Measurements from ENCODE around the gene MSANTD7.
"Not testable (repeated sequence)": the region's sequence is repeated elsewhere in the genome, so short reads cannot be mapped to it uniquely, and the experiment has no call there.

The MSANTD7 gene

DNA sequence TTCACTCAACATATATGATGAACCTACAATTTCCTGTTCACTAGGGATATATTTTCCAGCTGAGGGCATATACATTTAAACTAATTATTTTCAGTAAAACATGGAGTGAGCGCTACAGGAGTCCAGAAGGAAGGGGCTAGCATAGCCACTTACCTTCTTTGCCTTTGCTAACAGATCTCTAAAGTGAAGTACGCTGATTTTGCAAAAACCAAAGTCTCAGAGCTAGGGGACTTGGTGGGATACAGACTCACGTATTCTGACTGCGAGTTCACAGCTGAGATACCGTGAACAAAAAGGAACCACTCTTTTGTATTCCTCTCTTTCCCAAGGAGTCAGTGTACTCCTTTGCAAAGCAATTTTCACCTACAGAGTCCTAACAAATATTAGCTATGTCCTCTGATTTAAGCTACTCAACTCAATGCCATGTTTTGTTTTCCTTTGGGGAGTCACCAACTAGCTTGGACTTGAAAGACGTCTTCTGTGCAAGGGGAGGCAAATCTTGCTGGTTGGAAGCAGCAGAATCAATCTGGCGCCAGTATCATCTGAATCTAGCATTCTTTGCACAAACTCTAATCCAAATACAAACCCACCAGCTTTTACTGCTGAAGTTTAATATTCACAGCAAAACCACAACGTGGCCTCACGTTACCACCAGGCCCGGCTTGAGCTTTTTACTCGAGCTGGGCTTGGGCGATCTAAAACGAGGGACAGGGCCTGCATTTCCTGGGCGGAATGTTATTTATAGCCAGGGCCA lies 926 bp upstream of the MSANTD7 start:
- DNase-seq (ENCODE audit: low read depth) = no peak

DNA sequence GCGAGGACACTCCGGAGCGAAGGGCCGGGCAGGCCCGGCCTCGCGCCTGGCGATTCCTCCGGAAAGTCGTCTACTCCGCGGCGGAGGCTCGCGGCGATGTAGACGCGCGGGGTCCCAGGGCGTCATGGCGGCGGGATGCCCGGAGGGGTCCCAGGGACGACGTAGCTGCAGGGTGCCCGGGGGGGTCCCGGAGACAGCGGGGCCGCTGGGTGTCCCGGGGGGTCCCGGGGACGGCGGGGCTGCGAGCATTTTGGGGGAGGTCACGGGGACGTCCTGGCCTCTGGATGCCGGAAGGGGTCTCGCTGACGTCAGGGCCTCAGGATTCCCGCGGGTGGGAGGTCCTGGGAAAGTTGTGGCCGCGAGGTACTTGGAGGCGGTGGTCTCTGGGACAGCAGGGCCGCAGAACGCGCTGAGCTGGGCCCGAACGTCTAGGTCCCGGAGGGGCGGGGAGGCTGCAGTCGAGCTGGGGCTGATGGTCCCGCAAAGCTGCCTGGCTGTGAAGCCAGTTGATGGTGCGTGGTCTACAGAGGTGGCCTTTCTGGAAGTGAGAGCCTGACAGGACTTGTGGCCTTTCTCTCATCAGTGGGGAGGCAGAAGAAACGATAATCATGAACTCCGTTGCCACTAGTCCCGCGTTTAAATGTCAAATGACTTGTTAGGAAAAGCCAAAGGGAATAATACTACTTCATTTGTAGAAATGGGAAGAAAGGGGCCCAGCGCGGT lies 637 bp downstream of the MSANTD7 start:
- peak; percentile 4 for DNase-seq (ENCODE audit: low read depth)

GRCh38 chr10:14839305-14839695 lies 1.2 kb downstream of the MSANTD7 start:
- no peak for DNase-seq (ENCODE audit: low read depth)

- no peak for DNase-seq (ENCODE audit: low read depth)
Measured at GRCh38 chr10:14840178-14840577, 2.1 kb downstream of the MSANTD7 start.

GRCh38 chr10:14843327-14843988 lies 5.4 kb downstream of the MSANTD7 start:
- DNase-seq (ENCODE audit: low read depth) = no peak

DNA sequence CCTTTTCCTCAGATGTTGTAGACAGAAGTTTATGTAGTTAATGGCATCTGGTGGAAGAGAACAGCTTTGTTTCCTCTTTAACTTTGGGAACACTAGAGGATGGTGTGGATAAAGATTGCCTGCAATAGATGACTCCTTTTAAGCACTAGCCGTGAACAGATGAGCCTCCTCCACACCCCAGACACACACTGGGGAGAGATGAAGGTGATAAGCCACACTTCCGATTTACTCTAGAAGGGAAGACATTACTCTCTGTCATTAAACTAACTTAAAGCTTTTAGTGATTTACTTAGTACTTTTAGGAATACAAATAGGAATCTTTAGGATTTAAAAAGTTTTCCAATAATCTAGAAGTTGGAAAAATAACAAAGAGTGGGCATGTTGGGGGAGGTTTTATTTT lies 6.8 kb downstream of the MSANTD7 start:
- DNase-seq (ENCODE audit: low read depth) = no peak

DNA sequence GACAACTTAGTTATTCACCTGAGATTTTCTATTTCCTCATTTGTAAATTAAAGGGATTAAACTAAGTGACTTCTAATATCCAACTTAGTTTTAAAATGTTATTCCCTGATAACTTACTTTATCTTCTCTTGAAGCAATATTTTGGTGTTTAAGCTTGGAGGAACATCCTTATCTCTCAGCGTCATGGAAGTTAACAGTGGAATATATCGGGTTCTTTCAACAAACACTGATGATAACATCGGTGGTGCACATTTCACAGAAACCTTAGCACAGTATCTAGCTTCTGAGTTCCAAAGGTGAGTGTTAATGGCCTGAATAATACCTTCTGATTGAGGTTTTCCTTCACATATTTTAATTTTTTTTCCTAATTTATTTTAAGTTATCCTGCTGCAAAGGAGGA lies 14.1 kb downstream of the MSANTD7 start:
- no peak for DNase-seq (ENCODE audit: low read depth)

GRCh38 chr10:14855453-14855852 lies 17.3 kb downstream of the MSANTD7 start:
- DNase-seq (ENCODE audit: low read depth) = no peak

- DNase-seq (ENCODE audit: low read depth) = no peak
Measured at GRCh38 chr10:14858338-14858960, 20.3 kb downstream of the MSANTD7 start.

- no peak for DNase-seq (ENCODE audit: low read depth)
Measured at GRCh38 chr10:14859043-14859442, 20.9 kb downstream of the MSANTD7 start.

DNA sequence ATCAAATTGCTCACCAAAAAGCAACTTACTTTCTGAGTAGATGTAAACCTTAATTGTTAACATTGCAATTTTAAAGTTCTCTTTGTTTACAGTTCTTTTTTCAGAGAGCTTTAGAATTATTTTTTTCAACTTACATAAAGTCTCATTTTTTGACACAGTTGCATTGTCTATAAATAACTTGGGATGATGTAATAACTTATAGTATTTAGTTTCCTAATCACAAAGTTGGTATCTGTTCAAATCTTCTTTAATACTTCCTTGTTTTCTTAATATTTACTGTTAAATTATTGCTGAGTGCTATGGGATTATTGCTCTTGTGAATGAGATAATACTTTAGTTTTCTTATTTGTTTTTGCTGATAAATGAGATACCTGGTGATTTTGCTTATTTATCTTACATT lies 21.7 kb downstream of the MSANTD7 start:
- no peak for DNase-seq (ENCODE audit: low read depth)

DNA sequence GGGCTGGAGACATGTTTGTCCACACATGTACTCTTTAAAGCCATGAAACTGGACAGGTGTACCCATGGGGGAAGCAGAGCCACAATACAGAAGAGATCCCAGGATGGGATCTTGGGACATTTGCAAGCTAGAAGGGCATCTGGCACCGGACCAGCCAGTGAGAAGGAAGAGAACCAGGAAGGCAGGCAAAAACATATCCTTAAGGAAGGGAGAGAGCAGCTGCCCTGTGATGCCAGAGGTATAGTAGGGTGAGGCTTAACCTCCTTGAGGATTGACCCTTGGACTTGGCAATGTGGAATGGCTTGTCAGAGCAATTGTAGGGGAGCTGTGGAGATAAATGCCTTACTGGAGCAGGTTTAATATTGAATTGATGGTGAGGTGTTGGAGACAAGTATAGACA lies 22.7 kb downstream of the MSANTD7 start:
- DNase-seq (ENCODE audit: low read depth) = no peak

GRCh38 chr10:14864466-14864865 lies 26.4 kb downstream of the MSANTD7 start:
- not testable (repeated sequence) for DNase-seq (ENCODE audit: low read depth)

- DNase-seq (ENCODE audit: low read depth) = not testable (repeated sequence)
Measured at GRCh38 chr10:14864871-14865270, 26.8 kb downstream of the MSANTD7 start.

- no peak for DNase-seq (ENCODE audit: low read depth)
Measured at GRCh38 chr10:14873090-14873760, 35.1 kb downstream of the MSANTD7 start.

DNA sequence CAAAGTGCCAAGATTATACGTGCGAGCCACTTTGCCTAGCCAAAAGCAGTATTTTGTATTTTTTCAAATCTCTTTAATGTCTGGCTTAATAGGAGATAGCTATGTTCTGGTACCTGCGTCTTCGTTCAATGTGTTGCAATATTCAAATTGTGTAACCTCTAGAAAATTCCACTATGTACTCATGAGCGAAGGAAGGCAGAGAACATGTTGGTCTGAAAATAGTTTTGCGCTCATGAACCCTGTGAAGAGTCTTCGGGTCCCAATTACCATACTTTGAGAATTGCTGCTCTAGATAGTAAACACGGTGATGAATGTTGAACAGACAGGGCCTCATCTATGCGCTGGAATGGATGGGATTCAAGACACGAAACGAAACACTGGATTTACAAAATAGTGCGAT lies 37.8 kb downstream of the MSANTD7 start:
- no peak for DNase-seq (ENCODE audit: low read depth)

DNA sequence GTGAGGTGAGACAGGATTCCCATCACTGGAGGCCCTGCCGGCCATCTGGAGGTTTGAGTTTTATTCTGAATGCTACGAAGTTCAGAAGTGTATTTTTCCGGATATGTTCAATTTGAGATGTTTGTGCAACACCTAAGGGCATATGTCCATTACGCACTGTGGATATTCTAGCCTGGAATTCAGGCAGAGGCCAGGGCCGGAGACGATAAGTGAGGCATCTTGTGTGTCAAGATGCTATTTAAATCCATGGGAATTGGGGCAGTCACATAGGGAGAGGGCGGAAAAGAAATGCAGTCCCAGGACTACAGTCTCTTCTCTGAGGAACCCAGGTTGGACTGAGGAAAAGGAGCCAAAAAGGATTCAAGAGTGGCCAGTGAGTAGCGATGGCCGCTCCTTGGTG lies 38.7 kb downstream of the MSANTD7 start:
- DNase-seq (ENCODE audit: low read depth) = no peak

DNA sequence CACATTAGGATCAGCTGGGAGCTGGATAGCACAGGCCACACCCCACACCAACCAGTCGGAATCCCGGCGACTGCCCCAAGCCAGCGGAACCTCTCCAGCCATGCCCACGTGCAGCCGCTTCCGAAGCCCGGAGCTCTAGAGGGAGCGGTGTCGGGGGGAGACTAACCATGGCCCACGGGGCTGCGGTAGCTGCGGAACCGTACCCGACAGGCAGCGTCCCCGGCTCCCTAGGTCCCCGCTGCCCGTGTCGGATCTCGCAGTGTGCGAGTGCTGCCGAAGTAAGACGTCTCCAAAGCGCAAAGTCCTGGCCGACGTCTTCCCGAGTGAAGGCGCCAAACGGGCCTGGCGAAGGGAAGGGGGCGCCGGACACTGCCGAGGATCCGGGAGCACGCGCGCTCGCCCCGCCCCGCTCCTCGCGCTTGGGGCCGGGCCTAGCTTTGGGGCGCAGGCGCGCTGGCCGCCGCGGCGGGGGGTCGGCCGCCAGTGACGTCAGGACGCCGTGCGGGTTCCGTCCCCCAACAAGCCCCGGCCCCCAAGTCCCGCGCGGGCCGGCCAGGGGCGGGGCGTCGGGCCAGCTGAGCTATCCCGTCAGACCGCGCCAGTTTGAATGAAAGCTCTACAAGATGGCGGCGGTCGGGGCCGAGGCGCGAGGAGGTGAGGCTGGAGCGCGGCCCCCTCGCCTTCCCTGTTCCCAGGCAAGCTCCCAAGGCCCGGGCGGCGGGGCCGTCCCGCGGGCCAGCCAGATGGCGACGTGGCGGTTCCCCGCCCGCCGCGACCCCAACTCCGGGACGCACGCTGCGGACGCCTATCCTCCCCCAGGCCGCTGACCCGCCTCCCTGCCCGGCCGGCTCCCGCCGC lies 40.4 kb downstream of the MSANTD7 start, which contains the start of gene SUV39H2:
SUV39H2 (plus strand) TSS at position 601 of the 858 bp plus-strand sequence; CDS start at position 624, 23 bp downstream.
- peak; percentile 88 for DNase-seq (ENCODE audit: low read depth)

DNA sequence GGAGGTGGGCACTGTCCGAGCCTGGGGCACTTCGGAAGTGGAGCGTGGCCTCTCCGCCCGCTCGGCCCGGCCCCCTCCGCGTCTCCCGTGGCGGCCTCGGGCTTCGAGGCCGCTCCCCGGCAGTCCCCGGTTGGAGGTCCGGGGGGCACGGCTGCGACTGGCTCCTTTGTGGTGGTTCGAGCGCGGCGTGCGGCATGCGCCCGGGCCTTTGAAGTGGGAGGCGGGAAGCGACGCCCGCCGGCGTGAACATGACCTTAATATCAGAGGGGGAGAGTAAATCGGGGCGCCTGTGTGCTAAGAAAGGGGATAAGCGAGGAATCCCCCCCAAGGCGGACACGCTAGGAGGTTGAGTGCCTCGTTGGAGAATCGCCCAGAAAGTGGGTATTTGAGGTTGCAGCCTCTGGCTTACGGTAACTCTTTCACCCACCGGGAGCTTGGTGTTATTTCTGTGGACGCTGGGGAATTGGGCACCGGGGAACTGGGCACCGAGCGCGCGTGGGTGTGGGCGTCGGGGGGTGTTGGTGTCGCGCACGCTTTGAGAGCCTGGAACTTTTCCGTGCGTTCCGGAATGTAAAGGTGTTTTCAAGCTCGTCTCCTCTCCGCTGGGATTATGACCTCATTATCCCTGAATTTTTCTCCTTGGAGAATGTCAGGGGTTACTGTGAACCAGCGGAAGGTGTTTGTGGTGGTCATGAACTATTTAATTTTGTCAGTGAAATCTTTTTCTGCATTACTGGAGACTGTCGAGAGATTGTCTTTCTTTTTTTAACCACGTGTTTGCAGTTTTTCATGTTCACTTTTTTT lies 41.2 kb downstream of the MSANTD7 start:
- DNase-seq (ENCODE audit: low read depth) = peak; percentile 10

DNA sequence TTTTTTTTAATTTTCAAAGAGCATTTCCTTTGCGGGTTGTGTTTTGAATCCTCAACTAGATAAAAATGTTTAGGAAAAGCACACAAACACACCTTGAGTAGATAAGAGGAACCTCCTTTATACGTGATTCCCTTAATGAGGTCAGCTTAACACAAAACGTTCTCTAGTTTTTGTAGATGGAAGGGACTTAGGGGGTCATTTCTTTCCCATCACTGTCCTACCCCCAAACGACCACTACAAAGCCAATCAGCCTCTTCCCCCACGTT lies 41.8 kb downstream of the MSANTD7 start:
- no peak for DNase-seq (ENCODE audit: low read depth)
